BE2C (cell line): ENCODE results near the gene WWOX.

ENCODE experiments used
- DNase-seq: peaks from one replicate; pipeline ENCODE4 v3.0.0-alpha.2; 2020
- H3K27me3 ChIP-seq: fragments of 250-450 bp; sonication (Bioruptor Pico); 2 replicates; pipeline ENCODE4 v1.5.1; 2020; ENCODE audit warnings: mild to moderate bottlenecking
- H3K36me3 ChIP-seq: fragments of 250-450 bp; sonication (Bioruptor Pico); 2 replicates; pipeline ENCODE4 v1.5.1; 2020; ENCODE audit warnings: mild to moderate bottlenecking
- H3K4me1 ChIP-seq: fragments of 250-450 bp; sonication (Bioruptor Pico); 2 replicates; pipeline ENCODE4 v1.5.1; 2020
- H3K4me3 ChIP-seq: 2 replicates; pipeline ENCODE4 v1.5.1; 2011; ENCODE audit warnings: low read depth, low read length
- H3K9me3 ChIP-seq: fragments of 250-450 bp; sonication (Bioruptor Pico); 2 replicates; pipeline ENCODE4 v1.5.1; 2020
- CTCF ChIP-seq: IDR thresholded peaks from 2 replicates; pipeline ENCODE4 v1.5.1; 2012; ENCODE audit warnings: mild to moderate bottlenecking, low read depth, low read length

Gene WWOX

GRCh38 chr16:78704416-78704815, 605.0 kb downstream of the WWOX start:
- Histone ChIP-seq H3K9me3 (no peaks in the 10 kb centered on the region), H3K36me3 (no peaks in the 10 kb centered on the region), H3K4me1 (no peaks in the 10 kb centered on the region), H3K4me3 (no peak overlapping the region), H3K27me3 (no peaks in the 10 kb centered on the region)
- TF ChIP-seq CTCF: no peak
- DNase-seq: no peak

GRCh38 chr16:78705694-78706093, 606.2 kb downstream of the WWOX start:
- Histone ChIP-seq H3K9me3 (no peaks in the 10 kb centered on the region), H3K27me3 (no peaks in the 10 kb centered on the region), H3K4me3 (no peak overlapping the region), H3K4me1 (no peaks in the 10 kb centered on the region), H3K36me3 (no peaks in the 10 kb centered on the region)
- peak; percentile 23; the same call in 1 of the 2 replicates for TF ChIP-seq CTCF
- no peak for DNase-seq

- Histone ChIP-seq H3K4me3 (no peak overlapping the region), H3K9me3 (no peaks in the 10 kb centered on the region), H3K27me3 (no peaks in the 10 kb centered on the region), H3K4me1 (no peaks in the 10 kb centered on the region), H3K36me3 (no peaks in the 10 kb centered on the region)
- TF ChIP-seq CTCF: no peak
- DNase-seq: no peak
Measured at GRCh38 chr16:78706637-78707036, 607.2 kb downstream of the WWOX start.

GRCh38 chr16:78709137-78709884, 609.9 kb downstream of the WWOX start:
- TF ChIP-seq CTCF: no peak
- no peaks in the 10 kb centered on the region for H3K36me3 ChIP-seq

GRCh38 chr16:78715106-78715505, 615.7 kb downstream of the WWOX start:
- no peak for TF ChIP-seq CTCF
- no peak overlapping the region for H3K4me3 ChIP-seq
- no peaks in the 10 kb centered on the region for H3K9me3 ChIP-seq
- H3K27me3 ChIP-seq: no peaks in the 10 kb centered on the region
- no peak for DNase-seq
- H3K36me3 ChIP-seq: no peaks in the 10 kb centered on the region
- H3K4me1 ChIP-seq: no peaks in the 10 kb centered on the region

More at GRCh38 chr16:78709137-78709884, 609.9 kb downstream of the WWOX start:
- no peaks in the 10 kb centered on the region for H3K27me3 ChIP-seq
- DNase-seq: no peak
- H3K9me3 ChIP-seq: no peaks in the 10 kb centered on the region
- no peaks in the 10 kb centered on the region for H3K4me1 ChIP-seq
- no peak overlapping the region for H3K4me3 ChIP-seq

GRCh38 chr16:78715673-78716072, 616.2 kb downstream of the WWOX start:
- Histone ChIP-seq H3K27me3 (no peaks in the 10 kb centered on the region), H3K4me3 (no peak overlapping the region), H3K36me3 (no peaks in the 10 kb centered on the region), H3K4me1 (no peaks in the 10 kb centered on the region), H3K9me3 (no peaks in the 10 kb centered on the region)
- no peak for TF ChIP-seq CTCF
- no peak for DNase-seq
